SK-N-SH (cell line): ENCODE measurements around the gene NRCAM. TPM values are rescaled to one million over a fixed set of nuclear protein-coding genes. Genes with fewer than 3 reads are reported as not detected.

Experiments
- CTCF ChIA-PET: fragments of 300-600, 350-600 bp; formaldehyde crosslinking; extraction: SDS; loops from one replicate; lab custom pipeline; 2021; lab: Yijun Ruan, JAX
- POLR2A ChIA-PET: fragments of 350-600 bp; sonication (Branson Sonifier 250); formaldehyde crosslinking; extraction: SDS; loops from one replicate; lab custom pipeline; 2020; ENCODE audit warnings: antibody characterized with exemption, inconsistent platforms; lab: Yijun Ruan, JAX
- DNase-seq: peaks from one replicate; pipeline ENCODE4 v3.0.0; 2012
- H2AFZ ChIP-seq: fragments of 200-600 bp; sonication (generic); 2 replicates; pipeline ENCODE4 v1.8.1; 2016; ENCODE audit warnings: antibody characterized with exemption, mild to moderate bottlenecking, low read depth
- H3F3A ChIP-seq: fragments of 200-600 bp; sonication (generic); replicated peaks from 2 replicates; pipeline ENCODE3; 2016; ENCODE audit warnings: antibody characterized with exemption, mild to moderate bottlenecking; ENCODE audit not compliant: insufficient read depth
- H3K27ac ChIP-seq, 2 experiments: fragments of 200-500 bp in 1 of 2; fragments of 200-600 bp in 1 of 2; sonication (Bioruptor generic) in 1 of 2; sonication (generic), shearing (Covaris generic) in 1 of 2; 2 replicates each; pipeline versions ENCODE4 v1.5.1 to v1.6.1; 2014 to 2016; ENCODE audit warnings: low read depth in 2 of 2, inconsistent platforms in 1 of 2, low read length in 1 of 2, mild to moderate bottlenecking in 1 of 2, mixed read lengths in 1 of 2
- H3K27me3 ChIP-seq: fragments of 200-600 bp; sonication (generic), shearing (Covaris generic); 2 replicates; pipeline ENCODE4 v1.6.1; 2016; ENCODE audit warnings: mixed run types; ENCODE audit not compliant: insufficient read depth
- H3K36me3 ChIP-seq, 2 experiments: fragments of 200-500 bp in 1 of 2; fragments of 200-600 bp in 1 of 2; sonication (Bioruptor generic) in 1 of 2; sonication (generic) in 1 of 2; replicated peaks in 1 of 2; 2 replicates each; pipeline versions ENCODE3 to v1.5.1; 2014 to 2016; ENCODE audit warnings: low read length in 1 of 2, mild to moderate bottlenecking in 1 of 2; ENCODE audit not compliant: insufficient read depth in 2 of 2, control insufficient read depth in 1 of 2
- H3K4me1 ChIP-seq, 2 experiments: fragments of 200-500 bp in 1 of 2; fragments of 200-600 bp in 1 of 2; sonication (Bioruptor generic) in 1 of 2; sonication (generic), shearing (Covaris generic) in 1 of 2; 2 replicates each; pipeline versions ENCODE4 v1.5.1 to v1.6.1; 2014 to 2016; ENCODE audit warnings: low read depth in 1 of 2, low read length in 1 of 2, mixed run types in 1 of 2; ENCODE audit not compliant: insufficient read depth in 2 of 2, control insufficient read depth in 1 of 2
- H3K4me2 ChIP-seq: fragments of 200-600 bp; sonication (generic), shearing (Covaris generic); 2 replicates; pipeline ENCODE4 v1.6.1; 2017; ENCODE audit warnings: mixed run types
- H3K4me3 ChIP-seq, 2 experiments: fragments of 200-500 bp in 1 of 2; fragments of 200-600 bp in 1 of 2; sonication (Bioruptor generic) in 1 of 2; sonication (generic), shearing (Covaris generic) in 1 of 2; 2 replicates each; pipeline versions ENCODE4 v1.5.1 to v1.8.1; 2014 to 2016; ENCODE audit warnings: low read depth in 2 of 2, inconsistent platforms in 1 of 2, low read length in 1 of 2, mild to moderate bottlenecking in 1 of 2, mixed read lengths in 1 of 2, moderate library complexity in 1 of 2
- H3K79me2 ChIP-seq: fragments of 200-600 bp; sonication (generic); 2 replicates; pipeline ENCODE4 v1.8.1; 2017; ENCODE audit warnings: mild to moderate bottlenecking; ENCODE audit not compliant: insufficient read depth
- H3K9ac ChIP-seq: fragments of 200-600 bp; sonication (generic); 2 replicates; pipeline ENCODE4 v1.6.1; 2017; ENCODE audit warnings: mixed run types
- H3K9me2 ChIP-seq: fragments of 200-600 bp; sonication (generic); 2 replicates; pipeline ENCODE4 v1.6.1; 2017; ENCODE audit warnings: mixed run types
- H3K9me3 ChIP-seq: fragments of 200-600 bp; sonication (generic); 2 replicates; pipeline ENCODE4 v1.6.1; 2017; ENCODE audit warnings: mixed run types, mild to moderate bottlenecking, moderate library complexity
- H4K20me1 ChIP-seq: fragments of 200-600 bp; sonication (generic); 2 replicates; pipeline ENCODE4 v1.6.1; 2017; ENCODE audit warnings: mild to moderate bottlenecking, mixed run types; ENCODE audit not compliant: insufficient read depth
- CHD2 ChIP-seq: fragments of 150-350 bp; IDR thresholded peaks from 2 replicates; pipeline ENCODE4 v1.6.1; 2018; ENCODE audit warnings: low read length; ENCODE audit not compliant: partially characterized antibody
- ELF1 ChIP-seq: IDR thresholded peaks from 2 replicates; pipeline ENCODE4 v1.4.0; 2012
- FOXJ3 ChIP-seq: sonication (generic); formaldehyde crosslinking; IDR thresholded peaks from 2 replicates; pipeline ENCODE4 v1.5.1; 2020; ENCODE audit warnings: mild to moderate bottlenecking, missing genetic modification reagents
- GABPA ChIP-seq: IDR thresholded peaks from 2 replicates; pipeline ENCODE4 v1.4.0; 2012; ENCODE audit warnings: low read depth, mild to moderate bottlenecking
- GATA2 ChIP-seq: sonication (generic); formaldehyde crosslinking; IDR thresholded peaks from 2 replicates; pipeline ENCODE4 v1.5.0; 2020; ENCODE audit warnings: mild to moderate bottlenecking, missing genetic modification reagents
- JUND ChIP-seq: IDR thresholded peaks from 2 replicates; pipeline ENCODE4 v1.4.0; 2012
- MEF2A ChIP-seq: IDR thresholded peaks from 2 replicates; pipeline ENCODE4 v1.4.0; 2012; ENCODE audit warnings: low read depth, borderline replicate concordance
- MXI1 ChIP-seq: IDR thresholded peaks from 2 replicates; pipeline ENCODE4 v1.6.1; 2012; ENCODE audit warnings: mild to moderate bottlenecking, low read depth, low read length, improper control_type of control experiment
- NFIC ChIP-seq: IDR thresholded peaks from 2 replicates; pipeline ENCODE4 v1.4.0; 2012; ENCODE audit warnings: borderline replicate concordance
- POLR2AphosphoS5 ChIP-seq: IDR thresholded peaks from 2 replicates; pipeline ENCODE4 v1.6.1; 2012; ENCODE audit warnings: low read depth, low read length
- RAD21 ChIP-seq: IDR thresholded peaks from 2 replicates; pipeline ENCODE4 v1.6.1; 2012; ENCODE audit warnings: mild to moderate bottlenecking, low read length
- RCOR1 ChIP-seq: fragments of 150-350 bp; IDR thresholded peaks from 2 replicates; pipeline ENCODE4 v1.6.1; 2017; ENCODE audit warnings: antibody characterized with exemption, low read length
- RXRA ChIP-seq: IDR thresholded peaks from 2 replicates; pipeline ENCODE4 v1.4.0; 2012; ENCODE audit warnings: low read depth, mild to moderate bottlenecking, borderline replicate concordance
- SMC3 ChIP-seq: IDR thresholded peaks from 2 replicates; pipeline ENCODE4 v1.6.1; 2012; ENCODE audit warnings: low read depth, low read length, improper control_type of control experiment
- TAF1 ChIP-seq: IDR thresholded peaks from 2 replicates; pipeline ENCODE4 v1.6.1; 2012; ENCODE audit warnings: low read depth, mild to moderate bottlenecking, low read length, moderate library complexity, borderline replicate concordance
- TCF12 ChIP-seq: IDR thresholded peaks from 2 replicates; pipeline ENCODE4 v1.4.0; 2012
- TEAD4 ChIP-seq: IDR thresholded peaks from 2 replicates; pipeline ENCODE4 v1.4.0; 2012; ENCODE audit warnings: mild to moderate bottlenecking, borderline replicate concordance; ENCODE audit not compliant: insufficient read depth
- WGBS: methylation state at CpG from one replicate; pipeline ENCODE4 v1.1.6; 2017; ENCODE audit warnings: low lambda C conversion rate; 5-methylcytosine and 5-hydroxymethylcytosine counted together
- polyA plus RNA-seq, 3 experiments: library from polyadenylated mRNA; depleted of rRNA; stranded (reverse); fragments of >200 nt; gene quantifications; 2 replicates each; pipeline ENCODE4 v1.2.3, GENCODE V29; 2012
- TF ChIP-seq, protein P1 (sequence below): IDR thresholded peaks from 2 replicates; pipeline ENCODE4 v1.6.1; 2012; ENCODE audit warnings: mild to moderate bottlenecking, low read depth, low read length, moderate library complexity
- TF ChIP-seq, protein P2 (sequence below): IDR thresholded peaks from 2 replicates; pipeline ENCODE4 v1.4.0; 2012; ENCODE audit warnings: low read depth, borderline replicate concordance
- TF ChIP-seq, protein P3 (sequence below): IDR thresholded peaks from 2 replicates; pipeline ENCODE4; 2012

The NRCAM gene
- polyA plus RNA-seq, 1 of the 3 experiments (the other 2 are of a cell fraction): 1.1 TPM

DNA sequence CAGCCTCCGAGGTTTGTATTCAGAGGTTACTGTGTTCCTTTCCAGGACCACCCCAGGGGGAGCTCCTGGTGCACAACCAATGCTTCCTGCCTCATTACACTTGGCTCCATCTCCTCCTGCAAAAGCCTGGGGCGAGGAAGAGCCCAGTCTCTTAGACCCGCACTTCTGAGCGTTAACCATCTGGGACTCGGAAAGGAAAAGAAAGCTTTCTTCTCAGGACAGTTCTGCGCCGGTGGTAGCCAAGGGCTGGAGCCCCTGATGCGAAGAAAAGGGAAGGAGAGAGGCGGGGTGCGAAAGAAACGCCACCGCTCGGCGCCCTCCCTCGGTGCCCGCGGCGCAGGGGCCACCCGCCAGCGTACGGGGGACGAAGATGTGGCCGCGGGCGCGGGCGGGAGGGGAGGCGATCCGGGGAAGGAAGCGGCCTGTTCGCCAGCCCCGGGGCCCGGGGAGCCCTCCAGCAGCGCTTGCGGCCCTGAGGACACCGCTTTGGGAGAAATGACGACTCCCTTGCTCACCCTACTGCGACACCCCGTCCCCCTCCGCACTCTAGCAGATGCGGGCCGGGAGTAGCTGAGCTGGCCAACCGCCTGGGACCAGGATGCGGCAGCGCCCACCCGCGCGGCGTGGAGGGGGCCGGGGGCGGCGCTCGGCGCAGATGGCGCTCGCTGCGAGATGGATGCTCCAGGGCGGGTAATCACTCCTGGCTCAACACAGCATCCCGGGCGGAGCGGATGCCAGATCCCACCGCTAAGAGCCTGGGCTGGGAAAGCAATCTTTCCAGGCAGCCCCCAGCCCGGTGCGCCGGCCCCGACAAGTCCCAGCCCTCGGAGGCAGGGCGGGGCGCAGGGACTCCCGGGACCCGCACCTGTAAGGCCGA, 1.3 kb downstream of the NRCAM start (continued):
- peak; percentile 57 for TF ChIP-seq MXI1
- TF ChIP-seq, protein P1, sequence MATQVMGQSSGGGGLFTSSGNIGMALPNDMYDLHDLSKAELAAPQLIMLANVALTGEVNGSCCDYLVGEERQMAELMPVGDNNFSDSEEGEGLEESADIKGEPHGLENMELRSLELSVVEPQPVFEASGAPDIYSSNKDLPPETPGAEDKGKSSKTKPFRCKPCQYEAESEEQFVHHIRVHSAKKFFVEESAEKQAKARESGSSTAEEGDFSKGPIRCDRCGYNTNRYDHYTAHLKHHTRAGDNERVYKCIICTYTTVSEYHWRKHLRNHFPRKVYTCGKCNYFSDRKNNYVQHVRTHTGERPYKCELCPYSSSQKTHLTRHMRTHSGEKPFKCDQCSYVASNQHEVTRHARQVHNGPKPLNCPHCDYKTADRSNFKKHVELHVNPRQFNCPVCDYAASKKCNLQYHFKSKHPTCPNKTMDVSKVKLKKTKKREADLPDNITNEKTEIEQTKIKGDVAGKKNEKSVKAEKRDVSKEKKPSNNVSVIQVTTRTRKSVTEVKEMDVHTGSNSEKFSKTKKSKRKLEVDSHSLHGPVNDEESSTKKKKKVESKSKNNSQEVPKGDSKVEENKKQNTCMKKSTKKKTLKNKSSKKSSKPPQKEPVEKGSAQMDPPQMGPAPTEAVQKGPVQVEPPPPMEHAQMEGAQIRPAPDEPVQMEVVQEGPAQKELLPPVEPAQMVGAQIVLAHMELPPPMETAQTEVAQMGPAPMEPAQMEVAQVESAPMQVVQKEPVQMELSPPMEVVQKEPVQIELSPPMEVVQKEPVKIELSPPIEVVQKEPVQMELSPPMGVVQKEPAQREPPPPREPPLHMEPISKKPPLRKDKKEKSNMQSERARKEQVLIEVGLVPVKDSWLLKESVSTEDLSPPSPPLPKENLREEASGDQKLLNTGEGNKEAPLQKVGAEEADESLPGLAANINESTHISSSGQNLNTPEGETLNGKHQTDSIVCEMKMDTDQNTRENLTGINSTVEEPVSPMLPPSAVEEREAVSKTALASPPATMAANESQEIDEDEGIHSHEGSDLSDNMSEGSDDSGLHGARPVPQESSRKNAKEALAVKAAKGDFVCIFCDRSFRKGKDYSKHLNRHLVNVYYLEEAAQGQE: no peak
- no peak for TF ChIP-seq ELF1

DNA sequence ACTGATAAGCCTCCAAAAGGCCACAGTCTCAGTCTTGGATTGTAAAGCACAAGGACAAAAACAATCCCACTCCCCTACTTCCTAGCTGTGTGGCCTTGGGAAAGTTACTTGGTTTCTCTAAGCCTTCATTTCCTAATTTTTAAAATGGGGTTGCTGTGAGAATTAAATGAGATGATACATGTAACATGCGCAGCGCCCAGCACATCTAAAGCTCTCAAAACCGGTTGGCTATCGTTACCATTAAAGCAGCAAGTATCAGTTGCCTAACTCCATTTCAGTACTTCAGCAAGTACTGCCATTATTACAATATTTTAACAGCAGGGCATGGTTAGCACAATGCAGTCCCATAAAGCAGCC, 1.9 kb downstream of the NRCAM start:
- TF ChIP-seq MXI1 (no peak), RXRA (no peak), RCOR1 (no peak), GATA2 (no peak), CHD2 (no peak), POLR2AphosphoS5 (no peak), TCF12 (no peak), RAD21 (no peak), MEF2A (no peak), JUND (no peak), TAF1 (no peak), GABPA (no peak), NFIC (no peak), SMC3 (no peak), TEAD4 (no peak), FOXJ3 (CRISPR knock-in tag) (no peak)
- TF ChIP-seq, protein P2, sequence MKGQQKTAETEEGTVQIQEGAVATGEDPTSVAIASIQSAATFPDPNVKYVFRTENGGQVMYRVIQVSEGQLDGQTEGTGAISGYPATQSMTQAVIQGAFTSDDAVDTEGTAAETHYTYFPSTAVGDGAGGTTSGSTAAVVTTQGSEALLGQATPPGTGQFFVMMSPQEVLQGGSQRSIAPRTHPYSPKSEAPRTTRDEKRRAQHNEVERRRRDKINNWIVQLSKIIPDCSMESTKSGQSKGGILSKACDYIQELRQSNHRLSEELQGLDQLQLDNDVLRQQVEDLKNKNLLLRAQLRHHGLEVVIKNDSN: no peak
- TF ChIP-seq, protein P3, sequence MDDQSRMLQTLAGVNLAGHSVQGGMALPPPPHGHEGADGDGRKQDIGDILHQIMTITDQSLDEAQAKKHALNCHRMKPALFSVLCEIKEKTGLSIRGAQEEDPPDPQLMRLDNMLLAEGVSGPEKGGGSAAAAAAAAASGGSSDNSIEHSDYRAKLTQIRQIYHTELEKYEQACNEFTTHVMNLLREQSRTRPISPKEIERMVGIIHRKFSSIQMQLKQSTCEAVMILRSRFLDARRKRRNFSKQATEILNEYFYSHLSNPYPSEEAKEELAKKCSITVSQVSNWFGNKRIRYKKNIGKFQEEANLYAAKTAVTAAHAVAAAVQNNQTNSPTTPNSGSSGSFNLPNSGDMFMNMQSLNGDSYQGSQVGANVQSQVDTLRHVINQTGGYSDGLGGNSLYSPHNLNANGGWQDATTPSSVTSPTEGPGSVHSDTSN: no peak
- TF ChIP-seq, protein P1: no peak
- ChIA-PET POLR2A (interaction anchor here (0.7 to 2.4 kb wide), 5 partner anchors 28 to 271 kb away, joined by 3 to 9 read pairs (median 3); partner anchors contain the start of genes DNAJB9 and THAP5), CTCF (interaction anchor here (0.6 to 5.6 kb wide), 24 partner anchors 9 to 451 kb away, joined by 3 to 53 read pairs (median 5); partner anchors contain the start of gene LAMB1)
- Histone ChIP-seq H3F3A (no peaks in the 10 kb centered on the region), H3K4me3 (peak overlapping the region; percentile 59 to 64), H2AFZ (peak overlapping the region; percentile 81; the same call in 1 of the 2 replicates), H3K79me2 (no peaks in the 10 kb centered on the region), H3K9me2 (no peaks in the 10 kb centered on the region), H3K9ac (no peak overlapping the region; the same call in 1 of the 2 replicates), H3K9me3 (no peaks in the 10 kb centered on the region), H3K27ac (peak overlapping the region in 1 of 2 experiments; percentile 88; a peak in 2 of 4 replicates), H4K20me1 (no peaks in the 10 kb centered on the region), H3K36me3 (no peaks in the 10 kb centered on the region), H3K4me1 (peaks cover 0 to 4% of the 10 kb centered on the region in 2 experiments; a peak in 2 of 4 replicates), H3K4me2 (peak overlapping the region; percentile 94), H3K27me3 (peaks cover 48% of the 10 kb centered on the region)
- DNase-seq: no peak
- 40% methylated on average over 4 of the region's 4 CpGs for WGBS
